Transverse colon (tissue), 4 donors: ENCODE measurements around the gene BUD23.

Experiments
- CTCF ChIP-seq, 5 experiments: fragments of 200-600 bp in 3 of 5; fragments of 450-650 bp in 2 of 5; sonication (generic) in 3 of 5; IDR thresholded peaks; 1 replicate in 2 of 5; 2 replicates in 3 of 5; pipeline ENCODE4 v1.5.1; 2016 to 2017; ENCODE audit warnings: antibody characterized with exemption in 5 of 5, inconsistent platforms in 3 of 5, mild to moderate bottlenecking in 2 of 5, moderate library complexity in 1 of 5
- EP300 ChIP-seq: sonication (generic); formaldehyde crosslinking; IDR thresholded peaks from one replicate; pipeline ENCODE4 v1.6.1; 2017; ENCODE audit warnings: antibody characterized with exemption, low read depth
- POLR2A ChIP-seq: fragments of 450-650 bp; IDR thresholded peaks from one replicate; pipeline ENCODE4 v1.6.1; 2016; ENCODE audit warnings: antibody characterized with exemption, mild to moderate bottlenecking, moderate library complexity
- POLR2AphosphoS5 ChIP-seq, 3 donors: sonication (generic); formaldehyde crosslinking; IDR thresholded peaks; one replicate each; pipeline ENCODE4 v1.6.1; 2016; ENCODE audit warnings: antibody characterized with exemption in 3 of 3

- TF ChIP-seq CTCF (IDR thresholded peaks at IDR 0.05) (no peak), POLR2A (no peak), POLR2AphosphoS5 (IDR thresholded peaks at IDR 0.05) (no peak), EP300 (no peak)
Measured at GRCh38 chr7:73690646-73691045, 7.2 kb downstream of the BUD23 start.
